Thyroid gland (tissue), 4 donors: Measurements from ENCODE around the gene ZNF335. TPM values are rescaled to one million over a fixed set of nuclear protein-coding genes. Genes with fewer than 3 reads are reported as not detected.

Source experiments
- DNase-seq, 2 donors: peaks; one replicate each; pipeline ENCODE4 v3.0.0-alpha.2; 2019
- H3K27ac ChIP-seq, 3 donors: fragments of 200-600 bp; sonication (generic); 1 replicate in 2 of 3; 2 replicates in 1 of 3; pipeline ENCODE4 v1.5.1; 2016 to 2019; ENCODE audit warnings: mild to moderate bottlenecking in 1 of 3, moderate library complexity in 1 of 3
- H3K27me3 ChIP-seq: fragments of 200-600 bp; sonication (generic); one replicate; pipeline ENCODE4 v1.5.1; 2019
- H3K36me3 ChIP-seq, 2 donors: fragments of 200-600 bp; sonication (generic); one replicate each; pipeline ENCODE4 v1.5.1; 2016 to 2019
- H3K4me1 ChIP-seq, 2 donors: fragments of 200-600 bp; sonication (generic); one replicate each; pipeline ENCODE4 v1.5.1; 2017 to 2019
- H3K4me3 ChIP-seq, 3 donors: fragments of 200-600 bp; sonication (generic); replicated peaks in 1 of 3; 1 replicate in 2 of 3; 2 replicates in 1 of 3; pipeline ENCODE4 v1.5.1; 2016; ENCODE audit warnings: mild to moderate bottlenecking in 1 of 3
- H3K9me3 ChIP-seq: fragments of 200-600 bp; sonication (generic); one replicate; pipeline ENCODE4 v1.5.1; 2017
- CTCF ChIP-seq, 6 experiments: fragments of 200-600 bp in 3 of 6; fragments of 450-650 bp in 3 of 6; sonication (generic) in 3 of 6; IDR thresholded peaks; one replicate each; pipeline ENCODE4 v1.5.1; 2016 to 2019; ENCODE audit warnings: antibody characterized with exemption in 6 of 6, mild to moderate bottlenecking in 2 of 6, inconsistent platforms in 1 of 6, moderate library complexity in 1 of 6
- POLR2A ChIP-seq, 2 donors: fragments of 450-650 bp; IDR thresholded peaks; one replicate each; pipeline ENCODE4 v1.6.1; 2017; ENCODE audit warnings: antibody characterized with exemption in 2 of 2, mild to moderate bottlenecking in 2 of 2, moderate library complexity in 1 of 2
- WGBS, 2 donors: methylation state at CpG; one replicate each; pipeline ENCODE4 v1.1.5; 2017; 5-methylcytosine and 5-hydroxymethylcytosine counted together
- intact Hi-C: fragments of 100-400 bp; cut with DNase I; formaldehyde crosslinking; loops from one replicate; pipeline ENCODE4 v1.15.1; 2023
- total RNA-seq, 4 donors: library from RNA; depleted of rRNA; stranded (reverse); fragments of >200 nt; gene quantifications; one replicate each; pipeline ENCODE4 v1.2.3, GENCODE V29; 2016

ZNF335 gene
- total RNA-seq, 4 donors from 2014 or later = 18.1 to 31.6 (median 25.6) TPM

GRCh38 chr20:45962031-45962755 is 9.8 kb downstream of the ZNF335 start:
- intact Hi-C loops = no loop called here
- Histone ChIP-seq H3K27ac (no peak overlapping the region), H3K36me3 (peaks cover 88 to 89% of the 10 kb centered on the region in 2 donors), H3K4me1 (no peaks in the 10 kb centered on the region), H3K27me3 (no peaks in the 10 kb centered on the region), H3K9me3 (no peaks in the 10 kb centered on the region), H3K4me3 (no peak overlapping the region)
- no peak for TF ChIP-seq CTCF (IDR thresholded peaks at IDR 0.05)
- TF ChIP-seq POLR2A (IDR thresholded peaks at IDR 0.05) = no peak
- no peak for DNase-seq
- WGBS, 2 donors = 83 to 91% methylated on average over 7 to 19 of the region's 26 CpGs

DNA sequence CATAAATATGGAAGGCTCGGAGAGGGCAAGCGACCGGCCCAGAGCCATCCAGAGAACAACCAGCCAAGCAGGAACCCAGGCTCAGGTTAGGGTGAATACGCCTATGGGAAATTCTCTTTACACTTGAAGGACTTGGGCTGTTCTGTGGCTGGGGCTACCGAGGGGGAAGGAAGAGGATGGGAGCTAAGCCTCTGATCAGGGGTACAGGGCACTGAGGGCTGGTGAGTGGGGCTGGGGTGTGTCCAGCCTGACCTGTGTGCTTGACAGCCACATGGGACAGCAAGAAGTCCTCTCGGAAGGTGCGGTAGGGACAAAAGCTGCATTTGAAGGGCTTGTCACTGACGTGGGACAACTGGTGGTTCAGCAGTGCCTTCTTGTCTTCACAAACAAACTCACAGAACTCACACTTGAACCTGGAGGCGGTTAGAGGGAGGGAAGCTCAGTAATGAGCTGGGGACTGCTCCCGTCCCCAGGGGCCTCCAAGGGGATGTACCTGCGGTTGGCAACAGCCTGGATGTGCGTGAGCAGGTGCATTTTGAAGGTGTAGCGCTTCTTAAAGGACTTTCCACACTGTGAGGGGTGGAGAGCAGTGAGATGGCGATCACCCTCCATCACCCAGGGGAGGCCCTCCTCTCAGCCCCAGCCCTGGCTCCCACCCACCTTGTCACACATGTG is 11.9 kb downstream of the ZNF335 start:
- Histone ChIP-seq H3K36me3 (peaks cover 75 to 81% of the 10 kb centered on the region in 2 donors), H3K27me3 (no peaks in the 10 kb centered on the region), H3K4me3 (no peak overlapping the region), H3K9me3 (no peaks in the 10 kb centered on the region), H3K27ac (no peak overlapping the region), H3K4me1 (no peaks in the 10 kb centered on the region)
- intact Hi-C loops = no loop called here
- WGBS, 2 donors = 96 to 98% methylated on average over 14 of the region's 14 CpGs
- no peak for DNase-seq
- TF ChIP-seq CTCF (IDR thresholded peaks at IDR 0.05) = no peak

DNA sequence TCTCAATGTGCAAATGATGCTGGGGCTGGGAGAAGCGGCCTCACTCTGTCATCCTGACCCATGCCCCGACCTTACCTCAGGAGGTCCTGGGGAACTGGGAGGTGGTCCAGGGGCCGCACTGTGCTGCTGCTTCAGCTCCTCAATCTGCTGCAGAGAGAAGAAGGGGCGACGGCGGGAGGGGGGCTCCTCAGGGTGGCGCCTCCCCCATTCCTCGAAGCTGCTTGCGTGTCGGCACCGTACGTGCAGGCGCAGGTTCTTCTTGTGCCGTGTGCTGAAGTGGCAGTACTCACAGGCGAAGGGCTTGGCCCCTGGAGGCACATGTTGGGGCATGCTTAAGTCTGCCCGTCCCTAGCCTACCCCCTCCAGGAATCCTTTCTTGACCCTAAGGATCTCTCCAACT is 12.9 kb downstream of the ZNF335 start:
- intact Hi-C loops = no loop called here
- Histone ChIP-seq H3K4me1 (no peaks in the 10 kb centered on the region), H3K9me3 (no peaks in the 10 kb centered on the region), H3K4me3 (no peak overlapping the region), H3K36me3 (peaks cover 69 to 75% of the 10 kb centered on the region in 2 donors), H3K27ac (no peak overlapping the region), H3K27me3 (no peaks in the 10 kb centered on the region)
- WGBS, 2 donors = 90 to 92% methylated on average over 11 to 16 of the region's 16 CpGs
- TF ChIP-seq POLR2A (IDR thresholded peaks at IDR 0.05) (no peak), CTCF (IDR thresholded peaks at IDR 0.05) (no peak)
- DNase-seq = no peak

- no peak overlapping the region for H3K27ac ChIP-seq
- WGBS, 2 donors = 95 to 99% methylated on average over 4 of the region's 4 CpGs
- H3K27me3 ChIP-seq = no peaks in the 10 kb centered on the region
- H3K36me3 ChIP-seq = peaks cover 64 to 70% of the 10 kb centered on the region in 2 donors
- no peak for DNase-seq
- no peak overlapping the region for H3K4me3 ChIP-seq
- TF ChIP-seq CTCF (IDR thresholded peaks at IDR 0.05) = no peak
- no peak for TF ChIP-seq POLR2A (IDR thresholded peaks at IDR 0.05)
- no peaks in the 10 kb centered on the region for H3K4me1 ChIP-seq
- intact Hi-C loops = no loop called here
- no peaks in the 10 kb centered on the region for H3K9me3 ChIP-seq
These were observed 13.4 kb downstream of the ZNF335 start for GRCh38 chr20:45958593-45958992.
